Activated gamma-delta T cell treated with Interleukin-2 at 50 U/mL for 16 hours (primary cell): Measurements from ENCODE around the gene ASIC4.
A peak's percentile ranks its signal among the peaks of the same experiment; 100 is the strongest.

Experiments
- DNase-seq: peaks from one replicate; pipeline ENCODE4 v3.0.0-alpha.2; 2020

The ASIC4 gene

GRCh38 chr2:219516888-219517287 lies 2.6 kb downstream of the ASIC4 start:
- DNase-seq = no peak

DNA sequence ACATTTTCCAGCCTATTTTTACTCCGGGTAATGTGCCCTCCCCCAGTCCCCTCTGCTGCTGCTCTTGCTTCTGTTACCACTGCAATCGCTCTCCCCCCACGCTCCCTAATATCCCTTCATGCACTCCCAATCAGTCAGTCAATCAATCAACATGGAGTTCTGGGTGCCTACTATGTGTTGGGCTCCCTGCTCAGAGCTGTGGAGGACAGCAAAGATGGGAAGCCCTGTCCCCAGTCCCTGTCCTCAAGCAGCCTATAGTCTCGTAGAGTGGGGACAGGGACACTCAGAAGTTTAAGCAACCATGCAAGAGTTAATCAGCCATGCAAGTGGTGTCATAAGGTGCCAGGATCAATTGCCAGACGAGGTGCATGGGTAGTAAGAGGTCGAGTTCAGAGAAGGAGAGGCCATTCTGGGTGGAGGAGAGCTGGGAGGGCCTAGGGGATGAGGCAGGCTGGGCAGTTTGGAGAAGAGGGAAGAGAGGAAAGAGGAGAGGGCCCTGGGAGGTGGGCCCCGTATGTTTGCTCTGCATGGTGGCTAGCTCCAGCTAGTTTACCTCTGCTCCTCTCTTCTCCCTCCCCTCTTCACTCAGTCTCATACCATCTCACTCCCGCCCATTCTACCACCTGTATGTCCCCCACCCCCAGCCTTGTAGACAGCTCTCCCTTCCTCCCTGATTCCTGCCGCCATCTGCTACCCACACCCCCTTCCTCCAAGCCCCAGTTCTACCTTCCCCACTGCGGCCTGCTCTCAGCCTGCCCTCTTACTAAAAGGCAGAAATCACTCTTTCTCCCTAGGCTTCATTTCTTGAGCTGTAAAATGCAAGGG lies 3.9 kb downstream of the ASIC4 start:
- no peak for DNase-seq

- no peak for DNase-seq
Measured at GRCh38 chr2:219519526-219519916, 5.2 kb downstream of the ASIC4 start.

GRCh38 chr2:219520079-219520478 lies 5.8 kb downstream of the ASIC4 start:
- no peak for DNase-seq

GRCh38 chr2:219521066-219521880 lies 7.0 kb downstream of the ASIC4 start:
- DNase-seq = no peak

DNA sequence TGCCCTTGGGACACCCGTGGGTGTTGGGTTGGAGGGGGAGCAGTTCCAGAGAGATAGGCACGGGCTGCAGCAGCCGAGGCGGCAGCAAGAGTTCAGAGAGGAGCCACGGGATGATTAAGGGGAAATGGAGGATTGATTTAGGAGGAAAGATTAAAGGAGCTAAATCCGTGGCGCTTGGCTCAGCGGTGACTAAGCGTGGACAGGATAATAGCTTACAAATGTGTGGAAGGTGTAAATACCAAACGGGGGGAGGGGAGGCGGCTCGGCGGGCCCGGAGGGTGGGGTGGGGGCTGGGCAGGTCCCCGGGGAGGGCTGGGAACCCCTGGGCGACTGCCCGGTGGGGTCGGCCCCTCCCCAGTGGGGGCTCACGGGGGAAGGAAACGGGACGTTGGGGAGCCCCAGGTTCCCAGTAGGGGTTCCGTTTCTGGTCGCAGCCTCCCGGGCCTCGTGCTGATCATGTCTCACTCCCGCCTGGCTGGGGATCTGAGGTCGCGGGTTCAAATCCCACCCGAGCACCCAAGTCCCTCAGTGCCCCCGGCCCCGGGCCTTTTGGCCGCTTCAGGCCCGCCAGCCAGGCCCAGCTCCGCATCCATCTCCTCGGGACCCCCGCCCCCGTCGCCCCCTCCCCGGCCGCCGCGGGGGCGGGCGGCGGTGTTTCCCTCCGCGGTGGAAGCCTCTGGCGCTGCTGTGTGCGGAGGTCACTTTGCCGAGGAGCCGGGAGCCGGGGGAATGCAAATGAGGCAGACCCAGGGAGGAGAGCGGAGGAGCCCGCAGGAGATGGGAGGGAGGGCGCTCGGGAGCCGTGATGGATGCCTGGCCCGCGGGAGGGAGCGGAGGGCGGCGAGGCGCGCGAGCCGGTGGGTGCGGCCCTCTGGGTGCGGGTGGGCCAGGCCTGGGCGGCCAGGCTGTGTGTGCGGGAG lies 8.1 kb downstream of the ASIC4 start:
- no peak for DNase-seq

- no peak for DNase-seq
Measured at GRCh38 chr2:219523031-219523671, 8.9 kb downstream of the ASIC4 start.

GRCh38 chr2:219524817-219525216 lies 10.5 kb downstream of the ASIC4 start:
- DNase-seq = no peak

- no peak for DNase-seq
Measured at GRCh38 chr2:219525533-219526232, 11.4 kb downstream of the ASIC4 start.

- DNase-seq = no peak
Measured at GRCh38 chr2:219526320-219527075, 12.2 kb downstream of the ASIC4 start.

- DNase-seq = no peak
Measured at GRCh38 chr2:219527076-219527394, 12.8 kb downstream of the ASIC4 start.

DNA sequence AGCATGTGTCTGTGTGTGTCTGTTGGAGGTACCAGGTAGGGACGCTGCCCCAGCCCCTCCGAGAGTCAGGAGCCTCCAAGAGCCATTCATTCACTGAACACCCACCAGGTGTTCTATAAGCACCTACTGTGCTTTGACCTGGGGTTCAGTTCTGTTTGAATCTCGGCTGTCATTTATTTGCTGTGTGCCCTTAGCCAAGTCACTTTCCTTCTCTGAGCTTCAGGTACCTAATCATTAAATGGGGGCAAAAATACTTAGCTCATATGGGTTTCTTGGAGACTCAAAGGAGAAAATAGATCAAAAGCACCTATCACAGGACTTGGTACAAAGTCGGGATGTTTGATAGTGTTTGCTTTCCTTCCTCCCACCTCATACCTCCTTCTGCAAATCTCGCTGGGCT lies 13.2 kb downstream of the ASIC4 start:
- no peak for DNase-seq

DNA sequence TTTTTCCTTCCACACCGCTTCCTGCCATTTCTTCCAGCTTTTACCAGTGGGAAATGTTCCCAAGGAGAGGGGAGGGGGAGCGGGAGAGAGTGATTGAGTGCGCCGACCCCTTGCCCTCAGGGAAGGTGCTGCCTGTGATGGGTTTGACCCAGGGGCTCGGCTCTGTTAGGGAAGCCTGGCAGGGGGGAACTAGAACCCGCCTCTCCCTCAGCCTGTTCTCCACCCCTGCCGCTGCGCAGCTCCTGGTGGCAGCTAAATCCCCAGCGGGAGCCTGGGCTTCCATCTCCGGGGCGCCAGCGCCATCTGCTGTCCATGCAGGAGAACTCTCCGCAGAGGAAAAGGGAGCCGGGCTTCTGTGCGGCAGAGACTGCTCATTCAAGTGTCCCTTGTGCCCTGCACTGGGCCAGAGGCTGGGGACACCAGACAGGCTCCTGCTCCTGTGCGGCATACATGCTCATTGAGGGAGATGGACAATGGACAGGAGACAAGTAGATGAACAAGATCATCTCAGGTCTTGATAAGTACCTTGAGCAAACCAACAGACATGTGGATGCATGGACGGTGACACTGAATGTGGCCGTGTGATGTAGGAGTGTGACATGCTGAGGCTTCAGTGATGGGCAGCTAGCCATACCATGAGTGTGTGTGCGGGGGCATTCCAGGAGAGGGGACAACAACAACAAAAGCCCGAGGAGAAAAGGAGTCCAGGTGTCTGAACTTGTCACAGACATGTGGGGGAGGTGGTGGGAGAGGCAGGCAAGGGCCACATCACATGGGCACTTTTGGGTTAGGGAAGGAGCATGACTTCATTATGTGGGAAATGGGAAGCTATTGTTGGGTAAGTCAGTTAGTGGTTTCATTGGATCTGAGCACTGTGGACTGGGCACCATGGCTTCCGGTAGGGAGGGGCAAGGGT lies 16.0 kb downstream of the ASIC4 start:
- peak; percentile 82 for DNase-seq

- DNase-seq = no peak
Measured at GRCh38 chr2:219531639-219532377, 17.5 kb downstream of the ASIC4 start.

DNA sequence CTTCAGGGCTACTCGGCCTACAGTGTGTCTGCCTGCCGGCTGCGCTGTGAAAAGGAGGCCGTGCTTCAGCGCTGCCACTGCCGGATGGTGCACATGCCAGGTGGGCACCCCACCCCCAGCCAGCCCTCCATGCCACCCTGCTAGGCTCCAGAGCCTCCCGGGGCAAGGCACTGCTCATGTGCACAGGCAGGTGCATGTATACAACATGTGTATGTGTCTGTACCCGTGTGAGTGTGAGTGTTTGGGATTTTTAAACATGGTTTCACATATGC lies 18.0 kb downstream of the ASIC4 start:
- no peak for DNase-seq

DNA sequence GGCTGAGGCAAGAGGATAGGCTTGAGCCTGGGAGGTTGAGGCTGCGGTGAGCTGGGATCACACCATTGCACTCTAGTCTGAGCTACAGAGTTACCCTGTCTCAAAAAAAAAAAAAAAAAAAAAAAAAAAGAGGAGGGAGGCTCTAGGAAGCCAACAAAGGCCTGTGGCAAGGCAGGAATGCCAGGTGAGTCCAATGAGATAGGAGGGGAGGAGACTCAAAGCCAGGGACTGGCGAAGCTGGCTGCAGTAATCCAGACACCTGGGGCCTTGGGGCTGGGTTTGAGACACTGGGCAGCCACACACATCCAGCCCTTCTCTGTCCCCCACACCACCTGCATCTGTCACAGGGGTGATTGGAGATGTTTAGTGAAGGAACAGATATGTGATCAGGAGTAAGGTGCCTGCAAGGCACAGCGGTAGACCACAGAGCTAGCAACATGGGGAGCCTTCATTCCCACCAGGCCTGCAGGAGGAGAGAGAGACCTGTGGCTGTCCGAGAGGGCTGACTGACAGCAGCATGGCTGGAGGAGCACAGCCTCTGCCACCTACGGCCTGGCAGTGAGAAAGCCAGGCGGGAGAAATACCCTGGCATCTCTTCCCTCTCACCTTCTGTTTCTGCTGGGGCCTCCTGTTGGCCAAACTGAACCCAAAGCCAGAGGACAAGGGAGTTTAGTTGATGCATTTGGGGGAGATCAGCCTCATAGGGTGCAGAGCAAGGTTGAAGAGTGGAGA lies 19.8 kb downstream of the ASIC4 start:
- DNase-seq = no peak

DNA sequence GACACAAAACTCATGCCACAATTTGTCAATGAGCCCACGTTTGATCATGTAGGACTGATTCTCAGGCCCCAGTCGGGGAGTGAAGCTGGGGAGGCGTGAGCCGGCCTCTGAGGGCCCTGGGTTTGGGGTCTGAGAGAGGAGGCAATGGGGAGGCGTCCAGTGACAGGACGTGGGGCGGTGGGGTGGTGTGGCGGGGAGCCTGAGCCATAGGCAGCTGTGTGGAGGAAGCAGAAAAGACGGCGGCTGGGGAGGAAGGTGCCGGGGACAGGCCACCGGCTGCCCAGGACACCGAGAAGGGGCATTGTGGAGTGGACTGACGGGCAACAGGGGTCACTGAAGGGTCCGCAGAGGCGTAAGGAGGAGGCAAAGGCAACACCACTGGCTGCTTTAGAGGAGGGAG lies 22.1 kb downstream of the ASIC4 start:
- no peak for DNase-seq

DNA sequence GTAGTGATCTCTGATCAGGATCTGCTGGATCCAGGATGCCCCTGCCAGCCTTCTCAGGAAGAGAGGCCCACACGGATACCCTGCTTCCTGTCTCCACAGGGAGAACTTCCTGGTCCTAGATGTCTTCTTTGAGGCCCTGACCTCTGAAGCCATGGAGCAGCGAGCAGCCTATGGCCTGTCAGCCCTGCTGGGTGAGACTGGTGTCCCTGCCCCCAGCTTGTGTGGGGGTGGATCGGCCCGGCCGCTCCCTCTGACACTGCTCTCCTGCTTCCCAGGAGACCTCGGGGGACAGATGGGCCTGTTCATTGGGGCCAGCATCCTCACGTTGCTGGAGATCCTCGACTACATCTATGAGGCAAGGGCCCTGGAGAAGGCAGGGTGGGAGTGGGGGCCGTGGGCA lies 22.7 kb downstream of the ASIC4 start:
- DNase-seq = no peak
